WTC11 (cell line): ENCODE data around the gene OSBPL9. TPM values are rescaled to one million over a fixed set of nuclear protein-coding genes. Genes with fewer than 3 reads are reported as not detected.
A peak's percentile ranks its signal among the peaks of the same experiment; 100 is the strongest.

ENCODE experiments used
- ATAC-seq: fragments of 200-7000 bp; cut with Tn5 transposase; 2 replicates; pipeline ENCODE4 v1.10.0; 2021; ENCODE audit warnings: mild to moderate bottlenecking, moderate library complexity
- CTCF ChIA-PET: fragments of 300-600 bp; sonication (Branson Sonifier 250); formaldehyde crosslinking; loops from one replicate; lab custom pipeline; 2021; ENCODE audit warnings: antibody characterized with exemption; lab: Charles Lee
- POLR2A ChIA-PET: fragments of 350-600 bp; sonication (Branson Sonifier 250); formaldehyde crosslinking; loops from one replicate; lab custom pipeline; 2021; ENCODE audit warnings: antibody characterized with exemption; lab: Charles Lee
- DNase-seq: peaks from one replicate; pipeline ENCODE4 v3.0.0; 2021; ENCODE audit warnings: low spot score
- H3K27ac Mint-ChIP-seq: 2 replicates; pipeline ENCODE4 v1.8.0; 2021; ENCODE audit warnings: mixed read lengths
- H3K27me3 Mint-ChIP-seq: 2 replicates; pipeline ENCODE4 v1.8.0; 2021; ENCODE audit warnings: low read depth, mild to moderate bottlenecking, moderate library complexity, mixed read lengths
- H3K36me3 Mint-ChIP-seq: 2 replicates; pipeline ENCODE4 v1.8.0; 2021; ENCODE audit warnings: mixed read lengths
- H3K4me1 Mint-ChIP-seq: 2 replicates; pipeline ENCODE4 v1.8.0; 2022; ENCODE audit warnings: mixed read lengths
- H3K4me3 Mint-ChIP-seq: 2 replicates; pipeline ENCODE4 v1.8.0; 2021; ENCODE audit warnings: mild to moderate bottlenecking, moderate library complexity, mixed read lengths
- H3K9me3 Mint-ChIP-seq: 2 replicates; pipeline ENCODE4 v1.8.0; 2021; ENCODE audit warnings: mixed read lengths
- CDX4 ChIP-seq: fragments of 250-450 bp; sonication (Bioruptor Pico); IDR thresholded peaks from 2 replicates; pipeline ENCODE4 v1.9.0; 2021; ENCODE audit warnings: moderate library complexity, mild to moderate bottlenecking, inconsistent platforms, borderline replicate concordance
- CTCF ChIP-seq: fragments of 200-600 bp; IDR thresholded peaks from 2 replicates; pipeline ENCODE4 v1.8.0; 2022; ENCODE audit warnings: antibody characterized with exemption
- EMX1 ChIP-seq: fragments of 250-450 bp; sonication (Bioruptor Pico); IDR thresholded peaks from 2 replicates; pipeline ENCODE4 v1.8.0; 2021; ENCODE audit warnings: mild to moderate bottlenecking
- FOXJ3 ChIP-seq: sonication (generic); formaldehyde crosslinking; IDR thresholded peaks from 2 replicates; pipeline ENCODE4 v1.9.0; 2021; ENCODE audit warnings: missing genetic modification reagents, mild to moderate bottlenecking, borderline replicate concordance
- GTF2I ChIP-seq: fragments of 250-450 bp; sonication (Bioruptor Pico); conservative IDR thresholded peaks from 2 replicates; pipeline ENCODE4 v1.4.0; 2021; ENCODE audit warnings: mild to moderate bottlenecking
- HMGA2 ChIP-seq: fragments of 250-450 bp; sonication (Bioruptor Pico); IDR thresholded peaks from 2 replicates; pipeline ENCODE4 v1.4.0; 2021; ENCODE audit warnings: mild to moderate bottlenecking, moderate library complexity
- IRF1 ChIP-seq: sonication (generic); formaldehyde crosslinking; IDR thresholded peaks from 2 replicates; pipeline ENCODE4 v1.8.0; 2023; ENCODE audit warnings: missing genetic modification reagents
- JAZF1 ChIP-seq: fragments of 250-450 bp; sonication (Bioruptor Pico); IDR thresholded peaks from 2 replicates; pipeline ENCODE4 v1.9.0; 2021; ENCODE audit warnings: moderate library complexity, mild to moderate bottlenecking, inconsistent platforms
- JUN ChIP-seq: sonication (generic); formaldehyde crosslinking; IDR thresholded peaks from 2 replicates; pipeline ENCODE4 v1.8.0; 2023; ENCODE audit warnings: mild to moderate bottlenecking, missing genetic modification reagents
- OVOL2 ChIP-seq: fragments of 250-450 bp; sonication (Bioruptor Pico); IDR thresholded peaks from 2 replicates; pipeline ENCODE4 v1.9.0; 2021; ENCODE audit warnings: mild to moderate bottlenecking, borderline replicate concordance
- PREB ChIP-seq: sonication (generic); formaldehyde crosslinking; IDR thresholded peaks from 2 replicates; pipeline ENCODE4 v1.8.1; 2022; ENCODE audit warnings: mild to moderate bottlenecking, missing genetic modification reagents, moderate library complexity, borderline replicate concordance
- PRRX2 ChIP-seq: fragments of 250-450 bp; sonication (Bioruptor Pico); IDR thresholded peaks from 2 replicates; pipeline ENCODE4 v1.8.0; 2021; ENCODE audit warnings: mild to moderate bottlenecking
- TEAD4 ChIP-seq: sonication (generic); formaldehyde crosslinking; IDR thresholded peaks from 2 replicates; pipeline ENCODE4 v1.8.0; 2022; ENCODE audit warnings: mild to moderate bottlenecking, missing genetic modification reagents
- ZNF263 ChIP-seq: sonication (generic); formaldehyde crosslinking; IDR thresholded peaks from 2 replicates; pipeline ENCODE4 v1.8.1; 2022; ENCODE audit warnings: low read depth, mild to moderate bottlenecking, moderate library complexity, missing genetic modification reagents
- ZNF512 ChIP-seq: sonication (generic); formaldehyde crosslinking; IDR thresholded peaks from 2 replicates; pipeline ENCODE4 v1.8.1; 2022; ENCODE audit warnings: missing genetic modification reagents, borderline replicate concordance
- ZSCAN18 ChIP-seq: fragments of 250-450 bp; sonication (Bioruptor Pico); IDR thresholded peaks from 2 replicates; pipeline ENCODE4 v2.1.2; 2022; ENCODE audit warnings: mild to moderate bottlenecking, moderate library complexity
- total RNA-seq: library from RNA; stranded (reverse); gene quantifications from 3 replicates; pipeline ENCODE4 v1.2.3, GENCODE V29; 2021
- TF ChIP-seq, protein P1 (sequence below): sonication (generic); formaldehyde crosslinking; IDR thresholded peaks from 2 replicates; pipeline ENCODE4 v1.8.1; 2023; ENCODE audit warnings: mild to moderate bottlenecking, missing genetic modification reagents, borderline replicate concordance
- TF ChIP-seq, protein P2 (sequence below): sonication (generic); formaldehyde crosslinking; IDR thresholded peaks from 2 replicates; pipeline ENCODE4 v1.8.0; 2022; ENCODE audit warnings: mild to moderate bottlenecking, missing genetic modification reagents
- TF ChIP-seq, protein P3 (sequence below): sonication (generic); formaldehyde crosslinking; conservative IDR thresholded peaks from 2 replicates; pipeline ENCODE4 v1.8.1; 2023; ENCODE audit warnings: mild to moderate bottlenecking, low read depth, missing genetic modification reagents, moderate library complexity

Gene OSBPL9
- total RNA-seq, 1 experiment from 2014 or later, result 55.6 TPM

- POLR2A ChIA-PET, result no interaction called here
- H3K9me3 Mint-ChIP-seq, result no peaks in the 10 kb centered on the region
- H3K27ac Mint-ChIP-seq, result peak overlapping the region; percentile 17; the same call in 1 of the 2 replicates
- DNase-seq (no peak), ATAC-seq (no peak)
- no peaks in the 10 kb centered on the region for H3K27me3 Mint-ChIP-seq
- H3K36me3 Mint-ChIP-seq, result no peaks in the 10 kb centered on the region
- H3K4me3 Mint-ChIP-seq, result no peak overlapping the region
- CTCF ChIA-PET, result no interaction called here
- H3K4me1 Mint-ChIP-seq, result peaks cover 17% of the 10 kb centered on the region
- no peak for TF ChIP-seq CDX4
These were observed 3.6 kb downstream of the OSBPL9 start for GRCh38 chr1:51620470-51620869.

GRCh38 chr1:51621161-51621560, 4.3 kb downstream of the OSBPL9 start:
- Mint-ChIP-seq H3K9me3 (no peaks in the 10 kb centered on the region), H3K4me3 (no peak overlapping the region), H3K27me3 (no peaks in the 10 kb centered on the region), H3K4me1 (peaks cover 17% of the 10 kb centered on the region), H3K27ac (peak overlapping the region; percentile 12; the same call in 1 of the 2 replicates), H3K36me3 (no peaks in the 10 kb centered on the region)
- ChIA-PET CTCF (interaction anchor here (2.1 kb wide), 1 partner anchor 148 kb away, joined by 8 read pairs; no protein-coding TSS in a partner anchor), POLR2A (no interaction called here)
- ATAC-seq, result no peak
- DNase-seq, result no peak
- TF ChIP-seq, protein P1, sequence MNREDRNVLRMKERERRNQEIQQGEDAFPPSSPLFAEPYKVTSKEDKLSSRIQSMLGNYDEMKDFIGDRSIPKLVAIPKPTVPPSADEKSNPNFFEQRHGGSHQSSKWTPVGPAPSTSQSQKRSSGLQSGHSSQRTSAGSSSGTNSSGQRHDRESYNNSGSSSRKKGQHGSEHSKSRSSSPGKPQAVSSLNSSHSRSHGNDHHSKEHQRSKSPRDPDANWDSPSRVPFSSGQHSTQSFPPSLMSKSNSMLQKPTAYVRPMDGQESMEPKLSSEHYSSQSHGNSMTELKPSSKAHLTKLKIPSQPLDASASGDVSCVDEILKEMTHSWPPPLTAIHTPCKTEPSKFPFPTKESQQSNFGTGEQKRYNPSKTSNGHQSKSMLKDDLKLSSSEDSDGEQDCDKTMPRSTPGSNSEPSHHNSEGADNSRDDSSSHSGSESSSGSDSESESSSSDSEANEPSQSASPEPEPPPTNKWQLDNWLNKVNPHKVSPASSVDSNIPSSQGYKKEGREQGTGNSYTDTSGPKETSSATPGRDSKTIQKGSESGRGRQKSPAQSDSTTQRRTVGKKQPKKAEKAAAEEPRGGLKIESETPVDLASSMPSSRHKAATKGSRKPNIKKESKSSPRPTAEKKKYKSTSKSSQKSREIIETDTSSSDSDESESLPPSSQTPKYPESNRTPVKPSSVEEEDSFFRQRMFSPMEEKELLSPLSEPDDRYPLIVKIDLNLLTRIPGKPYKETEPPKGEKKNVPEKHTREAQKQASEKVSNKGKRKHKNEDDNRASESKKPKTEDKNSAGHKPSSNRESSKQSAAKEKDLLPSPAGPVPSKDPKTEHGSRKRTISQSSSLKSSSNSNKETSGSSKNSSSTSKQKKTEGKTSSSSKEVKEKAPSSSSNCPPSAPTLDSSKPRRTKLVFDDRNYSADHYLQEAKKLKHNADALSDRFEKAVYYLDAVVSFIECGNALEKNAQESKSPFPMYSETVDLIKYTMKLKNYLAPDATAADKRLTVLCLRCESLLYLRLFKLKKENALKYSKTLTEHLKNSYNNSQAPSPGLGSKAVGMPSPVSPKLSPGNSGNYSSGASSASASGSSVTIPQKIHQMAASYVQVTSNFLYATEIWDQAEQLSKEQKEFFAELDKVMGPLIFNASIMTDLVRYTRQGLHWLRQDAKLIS, result no peak
- TF ChIP-seq FOXJ3, result no peak
- TF ChIP-seq IRF1 (CRISPR knock-in tag), result no peak
- no peak for TF ChIP-seq ZSCAN18
- TF ChIP-seq, protein P2, sequence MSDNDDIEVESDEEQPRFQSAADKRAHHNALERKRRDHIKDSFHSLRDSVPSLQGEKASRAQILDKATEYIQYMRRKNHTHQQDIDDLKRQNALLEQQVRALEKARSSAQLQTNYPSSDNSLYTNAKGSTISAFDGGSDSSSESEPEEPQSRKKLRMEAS, result no peak
- TF ChIP-seq, protein P3, sequence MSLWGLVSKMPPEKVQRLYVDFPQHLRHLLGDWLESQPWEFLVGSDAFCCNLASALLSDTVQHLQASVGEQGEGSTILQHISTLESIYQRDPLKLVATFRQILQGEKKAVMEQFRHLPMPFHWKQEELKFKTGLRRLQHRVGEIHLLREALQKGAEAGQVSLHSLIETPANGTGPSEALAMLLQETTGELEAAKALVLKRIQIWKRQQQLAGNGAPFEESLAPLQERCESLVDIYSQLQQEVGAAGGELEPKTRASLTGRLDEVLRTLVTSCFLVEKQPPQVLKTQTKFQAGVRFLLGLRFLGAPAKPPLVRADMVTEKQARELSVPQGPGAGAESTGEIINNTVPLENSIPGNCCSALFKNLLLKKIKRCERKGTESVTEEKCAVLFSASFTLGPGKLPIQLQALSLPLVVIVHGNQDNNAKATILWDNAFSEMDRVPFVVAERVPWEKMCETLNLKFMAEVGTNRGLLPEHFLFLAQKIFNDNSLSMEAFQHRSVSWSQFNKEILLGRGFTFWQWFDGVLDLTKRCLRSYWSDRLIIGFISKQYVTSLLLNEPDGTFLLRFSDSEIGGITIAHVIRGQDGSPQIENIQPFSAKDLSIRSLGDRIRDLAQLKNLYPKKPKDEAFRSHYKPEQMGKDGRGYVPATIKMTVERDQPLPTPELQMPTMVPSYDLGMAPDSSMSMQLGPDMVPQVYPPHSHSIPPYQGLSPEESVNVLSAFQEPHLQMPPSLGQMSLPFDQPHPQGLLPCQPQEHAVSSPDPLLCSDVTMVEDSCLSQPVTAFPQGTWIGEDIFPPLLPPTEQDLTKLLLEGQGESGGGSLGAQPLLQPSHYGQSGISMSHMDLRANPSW (CRISPR knock-in tag), result no peak
- no peak for TF ChIP-seq JAZF1 (CRISPR knock-in tag)
- no peak for TF ChIP-seq PRRX2 (CRISPR knock-in tag)
- TF ChIP-seq OVOL2 (CRISPR knock-in tag), result no peak
- TF ChIP-seq CTCF, result no peak
- TF ChIP-seq EMX1, result no peak
- TF ChIP-seq PREB (CRISPR knock-in tag), result no peak
- no peak for TF ChIP-seq ZNF512
- TF ChIP-seq HMGA2 (CRISPR knock-in tag), result no peak
- TF ChIP-seq JUN (CRISPR knock-in tag), result no peak
- no peak for TF ChIP-seq ZNF263 (CRISPR knock-in tag)
- TF ChIP-seq GTF2I, result no peak
- no peak for TF ChIP-seq TEAD4 (CRISPR knock-in tag)
